Activated T-cell treated with anti-CD3 and anti-CD28 coated beads for 1 hour (primary cell): ENCODE data around the gene CMTM7.
"Not testable (repeated sequence)": the region's sequence is repeated elsewhere in the genome, so short reads cannot be mapped to it uniquely, and the experiment has no call there.

Experiments
- DNase-seq: peaks from one replicate; pipeline ENCODE4 v3.0.0-alpha.2; 2020; ENCODE audit warnings: low read depth

CMTM7 gene

GRCh38 chr3:32460031-32460749 is 68.5 kb downstream of the CMTM7 start:
- peak; percentile 50 for DNase-seq

GRCh38 chr3:32460817-32461496 is 69.3 kb downstream of the CMTM7 start:
- not testable (repeated sequence) for DNase-seq

GRCh38 chr3:32462191-32462986 is 70.7 kb downstream of the CMTM7 start:
- not testable (repeated sequence) for DNase-seq

- not testable (repeated sequence) for DNase-seq
These were observed 71.8 kb downstream of the CMTM7 start for GRCh38 chr3:32463415-32463814.

GRCh38 chr3:32464726-32465125 is 73.1 kb downstream of the CMTM7 start:
- not testable (repeated sequence) for DNase-seq

- DNase-seq, result not testable (repeated sequence)
These were observed 75.2 kb downstream of the CMTM7 start for GRCh38 chr3:32466808-32467207.

GRCh38 chr3:32467333-32468070 is 75.8 kb downstream of the CMTM7 start:
- peak; percentile 76 for DNase-seq

GRCh38 chr3:32469151-32469874 is 77.7 kb downstream of the CMTM7 start:
- DNase-seq, result no peak

- no peak for DNase-seq
These were observed 78.7 kb downstream of the CMTM7 start for GRCh38 chr3:32470362-32470761.

GRCh38 chr3:32471246-32471645 is 79.6 kb downstream of the CMTM7 start:
- no peak for DNase-seq

GRCh38 chr3:32472151-32472550 is 80.5 kb downstream of the CMTM7 start:
- DNase-seq, result not testable (repeated sequence)

GRCh38 chr3:32474201-32474600 is 82.5 kb downstream of the CMTM7 start:
- no peak for DNase-seq

GRCh38 chr3:32480604-32481003 is 89.0 kb downstream of the CMTM7 start:
- DNase-seq, result no peak

GRCh38 chr3:32481791-32482631 is 90.4 kb downstream of the CMTM7 start:
- DNase-seq, result no peak

- no peak for DNase-seq
These were observed 91.0 kb downstream of the CMTM7 start for GRCh38 chr3:32482693-32483092.

- DNase-seq, result no peak
These were observed 92.1 kb downstream of the CMTM7 start for GRCh38 chr3:32483772-32484171.

- no peak for DNase-seq
These were observed 92.8 kb downstream of the CMTM7 start for GRCh38 chr3:32484436-32484835.

- no peak for DNase-seq
These were observed 96.3 kb downstream of the CMTM7 start for GRCh38 chr3:32487781-32488473.

- DNase-seq, result no peak
These were observed 96.9 kb downstream of the CMTM7 start for GRCh38 chr3:32488474-32489008.
